ENCODE data around the gene CAMK2D.
"Not testable (repeated sequence)": the region's sequence is repeated elsewhere in the genome, so short reads cannot be mapped to it uniquely, and the experiment has no call there.

- not testable (repeated sequence) for TF ChIP-seq CTCF (IDR thresholded peaks at IDR 0.05; ENCODE audit: low read depth, low read length, missing input control); MAX (IDR thresholded peaks at IDR 0.05); GABPA (IDR thresholded peaks at IDR 0.05 in 1 of 2, conservative IDR thresholded peaks at IDR 0.05 in 1 of 2); RXRA (IDR thresholded peaks at IDR 0.05); HNF4G (IDR thresholded peaks at IDR 0.05); REST (IDR thresholded peaks at IDR 0.05); TAF1 (conservative IDR thresholded peaks at IDR 0.05); JUND (IDR thresholded peaks at IDR 0.05); ZBTB33 (IDR thresholded peaks at IDR 0.05); EGR1 (IDR thresholded peaks at IDR 0.05; ENCODE audit: low read depth in 2 of 2); ATF3 (IDR thresholded peaks at IDR 0.05); YY1 (IDR thresholded peaks at IDR 0.05); RAD21 (IDR thresholded peaks at IDR 0.05); SP1 (IDR thresholded peaks at IDR 0.05)
Observed at GRCh38 chr4:113685157-113685556, 76.4 kb downstream of the CAMK2D start.
